AG09309 (cell line): ENCODE results near the gene OPRD1.

Experiments used
- DNase-seq: peaks from one replicate; pipeline ENCODE4 v3.0.0-alpha.2; 2010; ENCODE audit warnings: low read depth
- H3K4me3 ChIP-seq: 2 replicates; pipeline ENCODE4 v1.5.1; 2011; ENCODE audit warnings: mild to moderate bottlenecking, low read depth, low read length, moderate library complexity; ENCODE audit not compliant: control insufficient read depth
- TF ChIP-seq, protein P1 (sequence below): IDR thresholded peaks from 2 replicates; pipeline ENCODE4 v1.5.1; 2011; ENCODE audit warnings: mild to moderate bottlenecking, low read depth, low read length, inconsistent platforms; ENCODE audit not compliant: insufficient read depth, control insufficient read depth; ENCODE audit errors: missing control alignments

The OPRD1 gene

GRCh38 chr1:28885472-28885877, 73.5 kb downstream of the OPRD1 start:
- TF ChIP-seq, protein P1, sequence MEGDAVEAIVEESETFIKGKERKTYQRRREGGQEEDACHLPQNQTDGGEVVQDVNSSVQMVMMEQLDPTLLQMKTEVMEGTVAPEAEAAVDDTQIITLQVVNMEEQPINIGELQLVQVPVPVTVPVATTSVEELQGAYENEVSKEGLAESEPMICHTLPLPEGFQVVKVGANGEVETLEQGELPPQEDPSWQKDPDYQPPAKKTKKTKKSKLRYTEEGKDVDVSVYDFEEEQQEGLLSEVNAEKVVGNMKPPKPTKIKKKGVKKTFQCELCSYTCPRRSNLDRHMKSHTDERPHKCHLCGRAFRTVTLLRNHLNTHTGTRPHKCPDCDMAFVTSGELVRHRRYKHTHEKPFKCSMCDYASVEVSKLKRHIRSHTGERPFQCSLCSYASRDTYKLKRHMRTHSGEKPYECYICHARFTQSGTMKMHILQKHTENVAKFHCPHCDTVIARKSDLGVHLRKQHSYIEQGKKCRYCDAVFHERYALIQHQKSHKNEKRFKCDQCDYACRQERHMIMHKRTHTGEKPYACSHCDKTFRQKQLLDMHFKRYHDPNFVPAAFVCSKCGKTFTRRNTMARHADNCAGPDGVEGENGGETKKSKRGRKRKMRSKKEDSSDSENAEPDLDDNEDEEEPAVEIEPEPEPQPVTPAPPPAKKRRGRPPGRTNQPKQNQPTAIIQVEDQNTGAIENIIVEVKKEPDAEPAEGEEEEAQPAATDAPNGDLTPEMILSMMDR: no peak

DNA sequence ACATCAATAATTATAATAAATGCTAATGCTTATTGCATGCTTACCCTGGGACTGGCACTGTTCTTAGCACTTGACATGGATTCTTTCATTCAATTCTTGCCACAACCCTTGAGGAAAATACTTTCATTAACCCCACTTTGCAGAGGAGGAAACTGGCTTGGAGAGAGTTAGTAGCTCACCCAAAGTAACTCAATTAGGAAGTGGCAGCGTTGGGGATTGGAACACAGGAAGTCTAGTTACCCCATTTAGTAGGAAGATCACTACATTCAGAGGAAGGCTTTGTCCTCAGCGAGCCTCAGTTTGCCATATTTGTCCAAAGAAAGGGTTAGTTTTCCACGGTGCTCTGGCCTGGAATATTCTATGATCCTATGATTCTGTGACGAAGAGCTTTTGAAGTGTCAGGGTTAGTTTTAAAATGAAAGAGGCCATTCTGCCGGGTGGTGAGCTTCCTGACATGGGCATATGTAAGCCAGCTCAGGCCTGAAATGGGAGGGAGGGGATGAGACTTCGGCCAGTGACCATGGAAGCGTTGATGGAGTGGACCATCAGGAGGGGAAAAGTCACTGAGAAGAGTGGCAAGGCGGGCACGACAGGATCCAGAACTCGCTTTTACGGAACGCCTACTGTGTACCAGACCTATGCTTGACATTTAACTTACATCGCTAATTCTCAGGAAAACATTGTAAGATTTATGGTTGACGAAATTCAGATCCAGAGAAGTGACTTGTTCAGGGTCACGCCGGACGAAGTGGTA, 74.2 kb downstream of the OPRD1 start:
- TF ChIP-seq, protein P1: no peak
- no peak for DNase-seq
- no peak overlapping the region for H3K4me3 ChIP-seq

More at GRCh38 chr1:28885472-28885877, 73.5 kb downstream of the OPRD1 start:
- no peak for DNase-seq
- no peak overlapping the region for H3K4me3 ChIP-seq

- H3K4me3 ChIP-seq: peak overlapping the region; percentile 86
- DNase-seq: peak; percentile 16
- TF ChIP-seq, protein P1: no peak
These were observed 74.9 kb downstream of the OPRD1 start for GRCh38 chr1:28886731-28887418.

DNA sequence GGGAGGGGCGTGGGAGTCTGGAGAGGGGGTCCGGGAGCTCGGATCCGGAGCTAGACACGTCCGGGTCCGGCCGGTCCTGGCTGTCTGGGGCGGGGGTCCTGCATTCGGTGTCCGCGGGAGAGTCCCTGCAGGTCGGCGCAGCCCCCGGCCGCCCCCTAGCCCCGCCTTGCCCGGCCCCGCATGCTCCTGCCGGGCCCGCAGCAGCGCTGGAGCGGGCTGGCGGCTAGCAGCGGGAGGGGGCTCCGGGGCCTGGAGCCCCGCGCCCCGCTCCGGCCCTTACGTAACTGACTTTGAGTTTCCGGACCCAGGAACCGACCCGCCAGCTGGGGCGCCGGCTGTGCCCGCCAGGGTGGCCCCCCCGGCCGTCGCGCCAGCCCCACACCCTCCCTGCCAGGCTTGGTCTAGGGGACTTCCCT, 75.5 kb downstream of the OPRD1 start:
- DNase-seq: no peak
- H3K4me3 ChIP-seq: peak overlapping the region; percentile 86

GRCh38 chr1:28887835-28888682, 76.1 kb downstream of the OPRD1 start:
- peak overlapping the region; percentile 86 for H3K4me3 ChIP-seq
- DNase-seq: no peak
- TF ChIP-seq, protein P1: no peak

More for the DNA sequence above, 75.5 kb downstream of the OPRD1 start:
- TF ChIP-seq, protein P1: no peak

- TF ChIP-seq, protein P1: no peak
- H3K4me3 ChIP-seq: no peak overlapping the region
- no peak for DNase-seq
These were observed 76.9 kb downstream of the OPRD1 start for GRCh38 chr1:28888915-28889314.
